BE2C (cell line): Measurements from ENCODE around the gene DAG1.

Experiments used
- DNase-seq: peaks from one replicate; pipeline ENCODE4 v3.0.0-alpha.2; 2020
- H3K27me3 ChIP-seq: fragments of 250-450 bp; sonication (Bioruptor Pico); 2 replicates; pipeline ENCODE4 v1.5.1; 2020; ENCODE audit warnings: mild to moderate bottlenecking
- H3K36me3 ChIP-seq: fragments of 250-450 bp; sonication (Bioruptor Pico); 2 replicates; pipeline ENCODE4 v1.5.1; 2020; ENCODE audit warnings: mild to moderate bottlenecking
- H3K4me1 ChIP-seq: fragments of 250-450 bp; sonication (Bioruptor Pico); 2 replicates; pipeline ENCODE4 v1.5.1; 2020
- H3K4me3 ChIP-seq: 2 replicates; pipeline ENCODE4 v1.5.1; 2011; ENCODE audit warnings: low read depth, low read length
- H3K9me3 ChIP-seq: fragments of 250-450 bp; sonication (Bioruptor Pico); 2 replicates; pipeline ENCODE4 v1.5.1; 2020
- TF ChIP-seq, protein P1 (sequence below): IDR thresholded peaks from 2 replicates; pipeline ENCODE4 v1.5.1; 2012; ENCODE audit warnings: mild to moderate bottlenecking, low read depth, low read length

DAG1 gene

DNA sequence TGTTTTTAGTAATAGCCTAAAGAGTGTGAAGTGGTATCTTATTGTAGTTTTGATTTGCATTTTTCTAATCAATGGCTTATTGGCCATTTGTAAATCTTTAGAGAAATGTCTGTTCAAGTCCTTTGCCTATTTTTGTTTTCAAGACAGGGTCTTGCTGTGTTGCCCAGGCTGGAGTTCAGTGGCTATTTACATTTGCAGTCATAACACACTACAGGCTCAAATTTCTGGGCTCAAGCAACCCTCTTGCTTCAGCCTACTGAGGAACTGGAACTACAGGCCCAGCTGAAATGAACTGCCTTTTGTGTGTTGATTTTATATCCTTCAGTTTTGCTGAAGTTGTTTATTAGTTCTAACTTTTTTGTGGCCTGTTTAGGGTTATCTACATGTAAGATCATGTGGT is 112.1 kb downstream of the DAG1 start:
- no peak for DNase-seq
- Histone ChIP-seq H3K9me3 (no peaks in the 10 kb centered on the region), H3K27me3 (no peaks in the 10 kb centered on the region), H3K4me1 (no peaks in the 10 kb centered on the region), H3K36me3 (no peaks in the 10 kb centered on the region), H3K4me3 (no peak overlapping the region)
- TF ChIP-seq, protein P1, sequence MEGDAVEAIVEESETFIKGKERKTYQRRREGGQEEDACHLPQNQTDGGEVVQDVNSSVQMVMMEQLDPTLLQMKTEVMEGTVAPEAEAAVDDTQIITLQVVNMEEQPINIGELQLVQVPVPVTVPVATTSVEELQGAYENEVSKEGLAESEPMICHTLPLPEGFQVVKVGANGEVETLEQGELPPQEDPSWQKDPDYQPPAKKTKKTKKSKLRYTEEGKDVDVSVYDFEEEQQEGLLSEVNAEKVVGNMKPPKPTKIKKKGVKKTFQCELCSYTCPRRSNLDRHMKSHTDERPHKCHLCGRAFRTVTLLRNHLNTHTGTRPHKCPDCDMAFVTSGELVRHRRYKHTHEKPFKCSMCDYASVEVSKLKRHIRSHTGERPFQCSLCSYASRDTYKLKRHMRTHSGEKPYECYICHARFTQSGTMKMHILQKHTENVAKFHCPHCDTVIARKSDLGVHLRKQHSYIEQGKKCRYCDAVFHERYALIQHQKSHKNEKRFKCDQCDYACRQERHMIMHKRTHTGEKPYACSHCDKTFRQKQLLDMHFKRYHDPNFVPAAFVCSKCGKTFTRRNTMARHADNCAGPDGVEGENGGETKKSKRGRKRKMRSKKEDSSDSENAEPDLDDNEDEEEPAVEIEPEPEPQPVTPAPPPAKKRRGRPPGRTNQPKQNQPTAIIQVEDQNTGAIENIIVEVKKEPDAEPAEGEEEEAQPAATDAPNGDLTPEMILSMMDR, result no peak
